Measurements from ENCODE around the gene NEMP1. TPM values are rescaled to one million over a fixed set of nuclear protein-coding genes. Genes with fewer than 3 reads are reported as not detected.

NEMP1 gene
- total and polyA plus RNA-seq, 10 of the 15 experiments (the other 5 are each of a cell fraction or from before 2014, with no cell fraction given) = 4.0 to 45.9 (median 19.8) TPM

DNA sequence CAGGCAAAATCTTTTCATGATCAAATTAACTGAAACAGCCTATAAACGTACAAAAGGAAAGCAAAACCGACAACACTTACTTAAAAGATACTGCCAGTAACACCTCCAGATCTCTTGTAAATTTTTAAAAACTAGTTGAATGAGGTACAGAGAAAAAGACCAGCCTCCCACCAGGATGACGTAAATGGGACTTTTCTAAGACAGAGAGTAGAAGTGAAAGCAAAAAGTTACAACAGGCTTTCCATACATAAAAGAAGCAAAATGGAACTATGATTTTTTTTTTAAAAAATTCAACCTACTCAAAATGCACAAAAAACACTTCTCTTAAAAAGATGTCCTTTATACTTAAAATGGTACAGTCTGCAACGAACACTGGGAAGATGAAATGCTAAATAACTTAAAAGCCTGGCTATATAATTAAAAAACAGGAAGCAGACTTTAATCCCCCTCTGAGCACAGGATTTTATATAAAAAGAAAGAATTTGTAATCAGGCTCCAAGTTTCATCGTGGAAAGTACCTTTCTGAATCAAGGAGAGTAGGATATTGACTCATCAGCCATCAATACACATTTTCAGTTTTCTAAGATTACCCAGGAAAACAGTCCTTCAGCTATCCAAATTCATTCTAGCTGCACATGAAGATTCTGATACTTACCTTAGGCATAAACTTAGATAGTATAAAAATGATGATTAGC is 14.5 kb downstream of the NEMP1 start:
- intact Hi-C loops (cut with micrococcal nuclease; ENCODE audit: unreplicated experiment) = loop anchor here (5.0 kb wide), 2 partner anchors 312 to 377 kb away; partner anchors contain the start of genes PRIM1 and PTGES3
- TF ChIP-seq EP300 (IDR thresholded peaks at IDR 0.05; ENCODE audit: borderline replicate concordance in 1 of 2, control insufficient read depth in 1 of 2, low read depth in 2 of 2, low read length in 2 of 2) = no peak
- no peak for TF ChIP-seq ZSCAN29 (IDR thresholded peaks at IDR 0.05)
- TF ChIP-seq, protein P1, sequence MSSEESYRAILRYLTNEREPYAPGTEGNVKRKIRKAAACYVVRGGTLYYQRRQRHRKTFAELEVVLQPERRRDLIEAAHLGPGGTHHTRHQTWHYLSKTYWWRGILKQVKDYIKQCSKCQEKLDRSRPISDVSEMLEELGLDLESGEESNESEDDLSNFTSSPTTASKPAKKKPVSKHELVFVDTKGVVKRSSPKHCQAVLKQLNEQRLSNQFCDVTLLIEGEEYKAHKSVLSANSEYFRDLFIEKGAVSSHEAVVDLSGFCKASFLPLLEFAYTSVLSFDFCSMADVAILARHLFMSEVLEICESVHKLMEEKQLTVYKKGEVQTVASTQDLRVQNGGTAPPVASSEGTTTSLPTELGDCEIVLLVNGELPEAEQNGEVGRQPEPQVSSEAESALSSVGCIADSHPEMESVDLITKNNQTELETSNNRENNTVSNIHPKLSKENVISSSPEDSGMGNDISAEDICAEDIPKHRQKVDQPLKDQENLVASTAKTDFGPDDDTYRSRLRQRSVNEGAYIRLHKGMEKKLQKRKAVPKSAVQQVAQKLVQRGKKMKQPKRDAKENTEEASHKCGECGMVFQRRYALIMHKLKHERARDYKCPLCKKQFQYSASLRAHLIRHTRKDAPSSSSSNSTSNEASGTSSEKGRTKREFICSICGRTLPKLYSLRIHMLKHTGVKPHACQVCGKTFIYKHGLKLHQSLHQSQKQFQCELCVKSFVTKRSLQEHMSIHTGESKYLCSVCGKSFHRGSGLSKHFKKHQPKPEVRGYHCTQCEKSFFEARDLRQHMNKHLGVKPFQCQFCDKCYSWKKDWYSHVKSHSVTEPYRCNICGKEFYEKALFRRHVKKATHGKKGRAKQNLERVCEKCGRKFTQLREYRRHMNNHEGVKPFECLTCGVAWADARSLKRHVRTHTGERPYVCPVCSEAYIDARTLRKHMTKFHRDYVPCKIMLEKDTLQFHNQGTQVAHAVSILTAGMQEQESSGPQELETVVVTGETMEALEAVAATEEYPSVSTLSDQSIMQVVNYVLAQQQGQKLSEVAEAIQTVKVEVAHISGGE (CRISPR knock-in tag; IDR thresholded peaks at IDR 0.05) = no peak
- TF ChIP-seq EGR1 (IDR thresholded peaks at IDR 0.05; ENCODE audit: borderline replicate concordance in 1 of 2, low read depth in 2 of 2, low read length in 2 of 2) = no peak
- TF ChIP-seq CREB1 (IDR thresholded peaks at IDR 0.05; ENCODE audit: low read depth) = peak; percentile 82
- no peak for TF ChIP-seq SREBF1 (IDR thresholded peaks at IDR 0.05; ENCODE audit: low read length)
- no peak for TF ChIP-seq NR2F1 (conservative IDR thresholded peaks at IDR 0.05)
- TF ChIP-seq, protein P2, sequence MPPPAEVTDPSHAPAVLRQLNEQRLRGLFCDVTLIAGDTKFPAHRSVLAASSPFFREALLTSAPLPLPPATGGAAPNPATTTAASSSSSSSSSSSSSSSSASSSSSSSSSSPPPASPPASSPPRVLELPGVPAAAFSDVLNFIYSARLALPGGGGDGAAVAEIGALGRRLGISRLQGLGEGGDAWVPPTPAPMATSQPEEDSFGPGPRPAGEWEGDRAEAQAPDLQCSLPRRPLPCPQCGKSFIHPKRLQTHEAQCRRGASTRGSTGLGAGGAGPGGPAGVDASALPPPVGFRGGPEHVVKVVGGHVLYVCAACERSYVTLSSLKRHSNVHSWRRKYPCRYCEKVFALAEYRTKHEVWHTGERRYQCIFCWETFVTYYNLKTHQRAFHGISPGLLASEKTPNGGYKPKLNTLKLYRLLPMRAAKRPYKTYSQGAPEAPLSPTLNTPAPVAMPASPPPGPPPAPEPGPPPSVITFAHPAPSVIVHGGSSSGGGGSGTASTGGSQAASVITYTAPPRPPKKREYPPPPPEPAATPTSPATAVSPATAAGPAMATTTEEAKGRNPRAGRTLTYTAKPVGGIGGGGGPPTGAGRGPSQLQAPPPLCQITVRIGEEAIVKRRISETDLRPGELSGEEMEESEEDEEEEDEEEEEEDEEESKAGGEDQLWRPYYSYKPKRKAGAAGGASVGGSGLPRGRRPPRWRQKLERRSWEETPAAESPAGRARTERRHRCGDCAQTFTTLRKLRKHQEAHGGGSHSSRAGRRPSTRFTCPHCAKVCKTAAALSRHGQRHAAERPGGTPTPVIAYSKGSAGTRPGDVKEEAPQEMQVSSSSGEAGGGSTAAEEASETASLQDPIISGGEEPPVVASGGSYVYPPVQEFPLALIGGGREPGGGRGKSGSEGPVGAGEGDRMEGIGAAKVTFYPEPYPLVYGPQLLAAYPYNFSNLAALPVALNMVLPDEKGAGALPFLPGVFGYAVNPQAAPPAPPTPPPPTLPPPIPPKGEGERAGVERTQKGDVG (CRISPR knock-in tag; IDR thresholded peaks at IDR 0.05) = no peak
- TF ChIP-seq IKZF2 (IDR thresholded peaks at IDR 0.05) = peak in 1 of 2 experiments; percentile 14; a peak in 1 of 4 replicates
- TF ChIP-seq, protein P3, sequence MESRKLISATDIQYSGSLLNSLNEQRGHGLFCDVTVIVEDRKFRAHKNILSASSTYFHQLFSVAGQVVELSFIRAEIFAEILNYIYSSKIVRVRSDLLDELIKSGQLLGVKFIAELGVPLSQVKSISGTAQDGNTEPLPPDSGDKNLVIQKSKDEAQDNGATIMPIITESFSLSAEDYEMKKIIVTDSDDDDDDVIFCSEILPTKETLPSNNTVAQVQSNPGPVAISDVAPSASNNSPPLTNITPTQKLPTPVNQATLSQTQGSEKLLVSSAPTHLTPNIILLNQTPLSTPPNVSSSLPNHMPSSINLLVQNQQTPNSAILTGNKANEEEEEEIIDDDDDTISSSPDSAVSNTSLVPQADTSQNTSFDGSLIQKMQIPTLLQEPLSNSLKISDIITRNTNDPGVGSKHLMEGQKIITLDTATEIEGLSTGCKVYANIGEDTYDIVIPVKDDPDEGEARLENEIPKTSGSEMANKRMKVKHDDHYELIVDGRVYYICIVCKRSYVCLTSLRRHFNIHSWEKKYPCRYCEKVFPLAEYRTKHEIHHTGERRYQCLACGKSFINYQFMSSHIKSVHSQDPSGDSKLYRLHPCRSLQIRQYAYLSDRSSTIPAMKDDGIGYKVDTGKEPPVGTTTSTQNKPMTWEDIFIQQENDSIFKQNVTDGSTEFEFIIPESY (IDR thresholded peaks at IDR 0.05) = no peak
- no peak for TF ChIP-seq KLF5 (IDR thresholded peaks at IDR 0.05; ENCODE audit: partially characterized antibody)
- TF ChIP-seq NFYA (IDR thresholded peaks at IDR 0.05; ENCODE audit: borderline replicate concordance, low read depth, low read length) = no peak
- no peak for TF ChIP-seq WRNIP1 (IDR thresholded peaks at IDR 0.05; ENCODE audit: borderline replicate concordance, low read depth, low read length)

More for the DNA sequence above, 14.5 kb downstream of the NEMP1 start:
- SMC1A ChIA-PET (ENCODE audit: uncharacterized antibody, unreplicated experiment) = interaction anchor here (1.0 to 6.1 kb wide), 7 partner anchors 9 to 119 kb away, joined by 3 to 68 read pairs (median 11); partner anchors contain the start of genes NEMP1 and STAT6
- H3K79me2 ChIP-seq (ENCODE audit: control insufficient read depth, insufficient read depth, low read length) = peaks cover 3% of the 10 kb centered on the region; the same call in 1 of the 2 replicates
- peak overlapping the region; percentile 59 for H3K27ac ChIP-seq (ENCODE audit: control insufficient read depth, insufficient read depth)
- in situ Hi-C loops (cut with MboI) = no loop called here
- DNase-seq (ENCODE audit: low read depth, low spot score) (peak; percentile 69), FAIRE-seq (peak; percentile 47), ATAC-seq (peak; percentile 96)
- no peaks in the 10 kb centered on the region for H3K27me3 ChIP-seq (replicated peaks in 1 of 2; ENCODE audit: control insufficient read depth in 2 of 2, insufficient read depth in 2 of 2, low read length in 1 of 2)
- peak overlapping the region; percentile 13; the same call in 1 of the 2 replicates for H2AFZ ChIP-seq (ENCODE audit: control insufficient read depth, low read depth, low read length)
- H3K4me2 ChIP-seq (ENCODE audit: control insufficient read depth, insufficient read depth) = peak overlapping the region; percentile 28
- peak overlapping the region; percentile 5 for H3K9ac ChIP-seq (ENCODE audit: control insufficient read depth, insufficient read depth, low read length)
- no peaks in the 10 kb centered on the region; the same call in 2 of the 3 replicates for H3K9me3 ChIP-seq (replicated peaks; ENCODE audit: control insufficient read depth, insufficient read depth, low read length)
- BruUV-seq (replicated peaks) = no TSS peak
- 6% methylated on average over 5 of the region's 5 CpGs for WGBS (ENCODE audit: insufficient coverage, insufficient replicate concordance, low lambda C conversion rate, missing lambda C conversion rate)
- H3K4me1 ChIP-seq (ENCODE audit: control insufficient read depth, insufficient read depth, low read length) = peaks cover 10% of the 10 kb centered on the region
- H4K20me1 ChIP-seq (ENCODE audit: control insufficient read depth, insufficient read depth) = no peaks in the 10 kb centered on the region
- peaks cover 0 to 26% of the 10 kb centered on the region in 2 experiments; a peak in 2 of 4 replicates for H3K36me3 ChIP-seq (ENCODE audit: control insufficient read depth in 2 of 2, insufficient read depth in 2 of 2, low read length in 1 of 2)
- POLR2A ChIA-PET = interaction anchor here (2.5 to 3.7 kb wide), 2 partner anchors 14 to 47 kb away, joined by 18 to 29 read pairs; partner anchors contain the start of genes NEMP1 and STAT6
- CTCF ChIA-PET = interaction anchor here (0.7 to 17.6 kb wide), 13 partner anchors 9 to 165 kb away, joined by 3 to 458 read pairs (median 4); partner anchors contain the start of genes SHMT2, STAT6 and ZBTB39
- RAD21 ChIA-PET (ENCODE audit: unreplicated experiment) = interaction anchor here (0.6 to 5.2 kb wide), 6 partner anchors 13 to 118 kb away, joined by 3 to 77 read pairs (median 8); partner anchors contain the start of genes NEMP1 and STAT6
- H3K4me3 ChIP-seq = peak overlapping the region; percentile 48; the same call in 1 of the 2 replicates
